Nephron (organoid): ENCODE measurements around the gene ROMO1.
A peak's percentile ranks its signal among the peaks of the same experiment; 100 is the strongest.
"Not testable (repeated sequence)": the region's sequence is repeated elsewhere in the genome, so short reads cannot be mapped to it uniquely, and the experiment has no call there.

Source experiments
- H3K27ac Mint-ChIP-seq, 3 experiments: 2 replicates each; pipeline ENCODE4 v1.8.0; 2020; ENCODE audit warnings: mixed read lengths in 3 of 3, mild to moderate bottlenecking in 2 of 3, moderate library complexity in 1 of 3
- H3K27me3 Mint-ChIP-seq: 2 replicates; pipeline ENCODE4 v1.8.0; 2021; ENCODE audit warnings: low read depth, mild to moderate bottlenecking, moderate library complexity, mixed read lengths
- H3K36me3 Mint-ChIP-seq: 2 replicates; pipeline ENCODE4 v1.8.0; 2020; ENCODE audit warnings: low read depth, mixed read lengths
- H3K4me1 Mint-ChIP-seq: 2 replicates; pipeline ENCODE4 v1.8.0; 2020; ENCODE audit warnings: mixed read lengths
- H3K4me3 Mint-ChIP-seq, 3 experiments: 2 replicates each; pipeline ENCODE4 v1.8.0; 2020; ENCODE audit warnings: mild to moderate bottlenecking in 3 of 3, mixed read lengths in 3 of 3, moderate library complexity in 2 of 3
- H3K9me3 Mint-ChIP-seq: 2 replicates; pipeline ENCODE4 v1.8.0; 2020; ENCODE audit warnings: mixed read lengths
- CTCF ChIP-seq, 3 experiments: fragments of 200-600 bp; sonication (generic); IDR thresholded peaks; one replicate each; pipeline ENCODE4 v1.5.0; 2021; ENCODE audit warnings: antibody characterized with exemption in 3 of 3; ENCODE audit not compliant: unreplicated experiment in 3 of 3

ROMO1 gene

GRCh38 chr20:35699957-35700624, 886 bp downstream of the ROMO1 start:
- Mint-ChIP-seq H3K4me3 (peak overlapping the region; percentile 91 to 97 (median 97)), H3K27ac (peak overlapping the region; percentile 51 to 95 (median 89)), H3K36me3 (peaks cover 46% of the 10 kb centered on the region), H3K9me3 (no peaks in the 10 kb centered on the region), H3K4me1 (peaks cover 30% of the 10 kb centered on the region), H3K27me3 (no peaks in the 10 kb centered on the region)
- no peak for TF ChIP-seq CTCF (IDR thresholded peaks at IDR 0.05; ENCODE audit: unreplicated experiment in 3 of 3)

- no peak for TF ChIP-seq CTCF (IDR thresholded peaks at IDR 0.05; ENCODE audit: unreplicated experiment in 3 of 3)
- H3K36me3 Mint-ChIP-seq: peaks cover 46% of the 10 kb centered on the region
- peak overlapping the region; percentile 91 to 97 (median 97) for H3K4me3 Mint-ChIP-seq
- H3K9me3 Mint-ChIP-seq: no peaks in the 10 kb centered on the region
- no peaks in the 10 kb centered on the region for H3K27me3 Mint-ChIP-seq
- H3K27ac Mint-ChIP-seq: peak overlapping the region; percentile 51 to 95 (median 89)
- H3K4me1 Mint-ChIP-seq: peaks cover 30% of the 10 kb centered on the region
Observed at GRCh38 chr20:35700625-35701148, 1.5 kb downstream of the ROMO1 start.

GRCh38 chr20:35702051-35702823, 3.0 kb downstream of the ROMO1 start:
- peaks cover 29% of the 10 kb centered on the region for H3K4me1 Mint-ChIP-seq
- H3K27ac Mint-ChIP-seq: peak overlapping the region; percentile 63 to 81 (median 71)
- H3K9me3 Mint-ChIP-seq: no peaks in the 10 kb centered on the region
- TF ChIP-seq CTCF (IDR thresholded peaks at IDR 0.05; ENCODE audit: unreplicated experiment in 3 of 3): no peak
- no peaks in the 10 kb centered on the region for H3K27me3 Mint-ChIP-seq
- peak overlapping the region; percentile 71 to 77 (median 76) for H3K4me3 Mint-ChIP-seq
- peaks cover 57% of the 10 kb centered on the region for H3K36me3 Mint-ChIP-seq

GRCh38 chr20:35702824-35703695, 3.9 kb downstream of the ROMO1 start:
- peaks cover 21% of the 10 kb centered on the region for H3K4me1 Mint-ChIP-seq
- no peak for TF ChIP-seq CTCF (IDR thresholded peaks at IDR 0.05; ENCODE audit: unreplicated experiment in 3 of 3)
- peaks cover 56% of the 10 kb centered on the region for H3K36me3 Mint-ChIP-seq

GRCh38 chr20:35704514-35705261, 5.5 kb downstream of the ROMO1 start:
- Mint-ChIP-seq H3K27me3 (no peaks in the 10 kb centered on the region), H3K4me3 (no peak overlapping the region), H3K36me3 (peaks cover 65% of the 10 kb centered on the region), H3K4me1 (peaks cover 13% of the 10 kb centered on the region), H3K9me3 (no peaks in the 10 kb centered on the region), H3K27ac (no peak overlapping the region)
- TF ChIP-seq CTCF (IDR thresholded peaks at IDR 0.05; ENCODE audit: unreplicated experiment in 3 of 3): no peak

More at GRCh38 chr20:35702824-35703695, 3.9 kb downstream of the ROMO1 start:
- Mint-ChIP-seq H3K4me3 (no peak overlapping the region), H3K27me3 (no peaks in the 10 kb centered on the region), H3K9me3 (no peaks in the 10 kb centered on the region), H3K27ac (no peak overlapping the region)

GRCh38 chr20:35705894-35706293, 6.7 kb downstream of the ROMO1 start:
- H3K9me3 Mint-ChIP-seq, H3K4me3 Mint-ChIP-seq, H3K27ac Mint-ChIP-seq, H3K27me3 Mint-ChIP-seq, H3K4me1 Mint-ChIP-seq: not testable (repeated sequence)
- H3K36me3 Mint-ChIP-seq: peaks cover 75% of the 10 kb centered on the region

GRCh38 chr20:35706591-35707529, 7.7 kb downstream of the ROMO1 start:
- H3K36me3 Mint-ChIP-seq: peaks cover 83% of the 10 kb centered on the region
- not testable (repeated sequence) for H3K9me3 Mint-ChIP-seq, H3K27ac Mint-ChIP-seq, H3K4me3 Mint-ChIP-seq, H3K27me3 Mint-ChIP-seq, H3K4me1 Mint-ChIP-seq
